HG03060 (cell line): Measurements from ENCODE around the gene RNF41.
"Not testable (repeated sequence)": the region's sequence is repeated elsewhere in the genome, so short reads cannot be mapped to it uniquely, and the experiment has no call there.

Experiments
- ATAC-seq: cut with Tn5 transposase; IDR thresholded peaks from one replicate; pipeline ENCODE4 v1.9.1; 2021; ENCODE audit warnings: low read depth, moderate number of reproducible peaks; ENCODE audit not compliant: unreplicated experiment

RNF41 gene

DNA sequence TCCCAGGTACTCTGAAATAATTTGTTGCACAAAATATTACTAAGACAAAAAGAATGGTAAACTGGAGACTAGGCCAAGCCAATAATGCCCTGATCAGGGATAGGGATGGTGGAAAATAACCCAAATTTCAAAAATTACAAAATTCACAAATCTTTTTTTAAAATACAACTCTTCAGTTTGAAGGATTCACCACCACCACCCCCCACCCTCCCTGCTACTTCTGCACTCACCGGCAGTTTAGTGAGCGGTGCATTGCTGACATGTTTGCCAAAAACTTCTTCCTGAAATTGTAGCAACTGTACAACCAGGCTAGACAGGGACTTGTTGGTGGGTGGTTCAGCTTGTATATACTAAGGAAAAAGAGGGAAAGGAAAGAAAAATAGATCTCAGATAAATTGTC is 34.8 kb downstream of the RNF41 start:
- no peak for ATAC-seq

GRCh38 chr12:56178347-56178746 is 43.4 kb downstream of the RNF41 start:
- no peak for ATAC-seq

GRCh38 chr12:56172839-56173238 is 48.9 kb downstream of the RNF41 start:
- no peak for ATAC-seq

DNA sequence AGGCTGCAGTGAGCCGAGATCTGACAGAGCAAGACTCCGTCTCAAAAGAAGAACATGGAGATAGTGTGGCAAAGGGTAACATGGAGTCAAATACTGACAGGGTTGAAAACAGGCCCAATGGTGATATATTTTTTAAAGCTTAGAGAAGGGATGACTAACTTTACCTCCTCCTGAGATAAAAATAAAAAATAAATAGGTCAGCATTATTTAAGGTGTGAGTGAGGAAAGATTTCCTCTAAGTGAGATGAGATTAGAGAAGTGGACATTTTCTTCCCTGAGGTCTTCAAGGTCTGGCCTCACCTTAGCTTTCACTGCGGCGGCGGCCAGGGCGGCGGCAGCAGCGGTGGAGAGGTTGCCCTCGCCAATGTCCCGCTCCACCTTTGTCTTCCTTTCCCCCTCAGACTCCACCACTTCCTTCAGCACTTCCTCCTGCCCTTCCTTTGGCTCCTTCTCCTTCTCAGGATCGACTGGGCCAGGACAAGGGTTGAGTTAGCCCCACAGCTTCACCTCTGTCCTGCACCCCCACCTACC is 52.4 kb downstream of the RNF41 start:
- no peak for ATAC-seq

GRCh38 chr12:56165369-56165768 is 56.4 kb downstream of the RNF41 start:
- ATAC-seq = no peak

DNA sequence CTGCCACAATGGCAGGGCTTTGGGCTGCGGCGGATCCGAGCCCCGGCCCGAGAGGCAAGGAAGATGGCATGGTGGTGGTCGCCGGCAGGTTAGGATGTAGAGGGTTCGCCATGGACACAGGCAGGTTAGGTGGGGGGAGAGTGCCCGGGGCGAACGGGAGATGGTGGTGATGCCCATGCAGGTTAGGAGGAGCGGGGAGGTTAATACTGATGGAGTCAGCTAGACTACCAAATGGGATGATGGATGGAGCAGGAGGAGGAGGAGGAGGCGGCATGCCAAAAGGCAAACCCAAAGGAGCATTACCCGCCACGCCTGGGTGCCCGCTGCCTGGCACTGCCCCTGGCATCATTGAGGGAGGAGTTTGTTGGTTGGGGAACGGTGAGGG is 57.4 kb downstream of the RNF41 start:
- no peak for ATAC-seq

- ATAC-seq = no peak
These were observed 58.0 kb downstream of the RNF41 start for GRCh38 chr12:56163533-56164344.

GRCh38 chr12:56162468-56163290 is 59.0 kb downstream of the RNF41 start:
- ATAC-seq = no peak

GRCh38 chr12:56161690-56162351 is 59.9 kb downstream of the RNF41 start:
- no peak for ATAC-seq

DNA sequence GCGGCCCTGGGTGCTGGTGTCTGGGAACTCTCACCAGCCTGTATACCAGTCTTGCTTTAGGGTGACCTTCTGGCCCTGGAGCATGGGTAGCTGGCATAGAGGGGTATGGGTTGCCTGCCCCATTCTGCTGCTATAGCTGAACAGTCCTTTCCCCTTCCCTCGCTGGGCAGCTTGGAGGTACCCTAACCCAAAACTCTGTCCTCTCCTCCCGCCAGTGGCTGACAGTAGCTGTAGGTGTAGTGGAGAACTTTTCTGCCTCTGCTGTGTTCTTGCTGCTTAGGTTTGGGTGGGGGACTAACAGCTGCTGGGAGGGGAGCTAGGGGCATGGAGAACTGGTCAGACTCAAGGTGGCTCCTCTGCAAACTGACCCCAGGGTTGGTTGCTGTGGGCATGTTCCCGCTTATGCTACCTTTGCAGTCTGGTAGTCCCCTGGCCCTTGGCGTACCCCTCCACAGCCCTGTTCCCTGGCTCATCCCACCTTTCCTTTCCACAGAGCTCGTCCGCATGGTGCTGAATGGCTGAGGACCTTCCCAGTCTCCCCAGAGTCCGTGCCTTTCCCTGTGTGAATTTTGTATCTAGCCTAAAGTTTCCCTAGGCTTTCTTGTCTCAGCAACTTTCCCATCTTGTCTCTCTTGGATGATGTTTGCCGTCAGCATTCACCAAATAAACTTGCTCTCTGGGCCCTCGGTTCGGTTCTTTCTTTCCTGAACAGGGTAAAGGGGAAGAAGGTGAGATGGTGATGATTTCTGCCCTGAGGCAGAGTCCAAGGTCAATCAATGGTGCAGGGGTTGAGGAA is 60.6 kb downstream of the RNF41 start:
- no peak for ATAC-seq

GRCh38 chr12:56160193-56160763 is 61.4 kb downstream of the RNF41 start:
- ATAC-seq = no peak

- ATAC-seq = no peak
These were observed 62.1 kb downstream of the RNF41 start for GRCh38 chr12:56159482-56160192.

- ATAC-seq = no peak
These were observed 62.7 kb downstream of the RNF41 start for GRCh38 chr12:56158926-56159461.

GRCh38 chr12:56158029-56158925 is 63.4 kb downstream of the RNF41 start, which contains the start of gene MYL6:
TSS of gene MYL6 (plus strand) at chr12:56158359. CDS start at chr12:56158402, 43 bp downstream.
- peak; percentile 86 for ATAC-seq

DNA sequence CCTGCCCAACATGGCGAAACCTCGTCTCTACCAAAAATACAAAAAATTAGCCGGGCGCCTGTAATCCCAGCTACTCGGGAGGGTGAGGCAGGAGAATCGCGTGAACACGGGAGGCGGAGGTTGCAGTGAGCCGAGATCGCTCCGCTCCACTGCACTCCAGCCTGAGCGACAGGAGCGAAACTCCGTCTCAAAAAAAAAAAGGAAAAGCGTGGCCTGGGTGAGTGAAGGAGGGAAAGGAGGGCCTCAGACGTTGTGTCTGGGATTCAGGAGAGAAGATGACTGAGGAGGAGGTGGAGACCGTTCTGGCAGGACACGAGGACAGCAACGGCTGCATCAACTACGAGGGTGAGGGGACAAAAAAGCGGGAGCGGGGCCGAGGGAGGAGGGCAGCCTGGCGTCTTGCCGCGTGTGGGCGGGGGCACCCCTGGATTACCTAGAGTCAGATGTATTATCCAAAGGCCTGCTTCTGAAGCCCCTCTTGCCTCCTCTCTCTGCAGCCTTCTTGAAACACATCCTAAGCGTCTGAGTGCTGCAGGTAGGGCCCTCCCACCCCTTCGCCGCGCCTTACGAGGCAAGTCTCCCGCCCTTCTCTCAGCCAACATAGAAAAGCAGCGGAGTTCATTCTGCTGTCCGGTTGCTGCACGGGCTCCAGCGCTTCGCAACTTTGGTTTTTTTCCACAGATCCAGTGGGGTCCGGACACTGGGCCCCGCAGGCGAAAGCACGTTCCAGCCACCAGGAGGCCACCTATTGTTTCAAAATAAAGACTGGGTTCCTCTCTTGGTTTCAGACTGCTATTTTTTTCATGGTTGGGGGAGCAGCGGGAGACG is 64.3 kb downstream of the RNF41 start:
- peak; percentile 20 for ATAC-seq

GRCh38 chr12:56156464-56157200 is 65.1 kb downstream of the RNF41 start:
- not testable (repeated sequence) for ATAC-seq
